Measurements from ENCODE around the gene UNKL.

GRCh38 chr16:1448536-1449116 is 34.1 kb upstream of the UNKL start:
- TF ChIP-seq ZNF518A (tag by site-specific recombination; conservative IDR thresholded peaks at IDR 0.05; ENCODE audit: low read depth) (no peak), CTCF (tag by site-specific recombination; IDR thresholded peaks at IDR 0.05) (no peak), KLF9 (tag by site-specific recombination; IDR thresholded peaks at IDR 0.05; ENCODE audit: low read depth) (no peak), ZNF785 (tag by site-specific recombination; IDR thresholded peaks at IDR 0.05) (no peak)
